Measurements from ENCODE around the gene SLC9A8.

SLC9A8 gene

GRCh38 chr20:49814057-49814694, 1.5 kb downstream of the SLC9A8 start:
- no peak for DNase-seq (ENCODE audit: low spot score)

- DNase-seq (ENCODE audit: low spot score) = no peak
Observed at GRCh38 chr20:49818816-49819215, 6.2 kb downstream of the SLC9A8 start.

GRCh38 chr20:49819702-49820101, 7.1 kb downstream of the SLC9A8 start:
- no peak for DNase-seq (ENCODE audit: low spot score)

GRCh38 chr20:49821381-49821780, 8.8 kb downstream of the SLC9A8 start:
- no peak for DNase-seq (ENCODE audit: low spot score)

- DNase-seq (ENCODE audit: low spot score) = no peak
Observed at GRCh38 chr20:49821870-49822331, 9.3 kb downstream of the SLC9A8 start.

- DNase-seq (ENCODE audit: low spot score) = peak; percentile 52
Observed at GRCh38 chr20:49823152-49823847, 10.7 kb downstream of the SLC9A8 start.

- DNase-seq (ENCODE audit: low spot score) = no peak
Observed at GRCh38 chr20:49824206-49824605, 11.6 kb downstream of the SLC9A8 start.

GRCh38 chr20:49825521-49826033, 12.9 kb downstream of the SLC9A8 start:
- no peak for DNase-seq (ENCODE audit: low spot score)

- DNase-seq (ENCODE audit: low spot score) = no peak
Observed at GRCh38 chr20:49831022-49831769, 18.6 kb downstream of the SLC9A8 start.

GRCh38 chr20:49831770-49832631, 19.4 kb downstream of the SLC9A8 start:
- DNase-seq (ENCODE audit: low spot score) = no peak

- DNase-seq (ENCODE audit: low spot score) = no peak
Observed at GRCh38 chr20:49832632-49833327, 20.2 kb downstream of the SLC9A8 start.

- no peak for DNase-seq (ENCODE audit: low spot score)
Observed at GRCh38 chr20:49833483-49833882, 20.9 kb downstream of the SLC9A8 start.

- no peak for DNase-seq (ENCODE audit: low spot score)
Observed at GRCh38 chr20:49835031-49835430, 22.4 kb downstream of the SLC9A8 start.

GRCh38 chr20:49838546-49838945, 25.9 kb downstream of the SLC9A8 start:
- DNase-seq (ENCODE audit: low spot score) = no peak

- no peak for DNase-seq (ENCODE audit: low spot score)
Observed at GRCh38 chr20:49843139-49843538, 30.5 kb downstream of the SLC9A8 start.

- no peak for DNase-seq (ENCODE audit: low spot score)
Observed at GRCh38 chr20:49843770-49844380, 31.2 kb downstream of the SLC9A8 start.

- no peak for DNase-seq (ENCODE audit: low spot score)
Observed at GRCh38 chr20:49845060-49845459, 32.4 kb downstream of the SLC9A8 start.

GRCh38 chr20:49846206-49846807, 33.7 kb downstream of the SLC9A8 start:
- DNase-seq (ENCODE audit: low spot score) = peak; percentile 75

- no peak for DNase-seq (ENCODE audit: low spot score)
Observed at GRCh38 chr20:49850463-49851230, 38.0 kb downstream of the SLC9A8 start.

All from NAMALWA (cell line).